DOHH2 (cell line): ENCODE results near the gene ZDHHC1.

Experiments
- EZH2phosphoT487 ChIP-seq: fragments of 200-600 bp; sonication (generic); IDR thresholded peaks from 2 replicates; pipeline ENCODE4 v1.6.1; 2017; ENCODE audit warnings: borderline replicate concordance, mild to moderate bottlenecking, antibody characterized with exemption, low read length, moderate library complexity, mixed read lengths
- TF ChIP-seq, protein P1 (sequence below): fragments of 200-600 bp; sonication (generic); IDR thresholded peaks from one replicate; pipeline ENCODE4 v1.5.1; 2014; ENCODE audit warnings: antibody characterized with exemption, mild to moderate bottlenecking, low read depth, low read length; ENCODE audit not compliant: poor library complexity, severe bottlenecking

DNA sequence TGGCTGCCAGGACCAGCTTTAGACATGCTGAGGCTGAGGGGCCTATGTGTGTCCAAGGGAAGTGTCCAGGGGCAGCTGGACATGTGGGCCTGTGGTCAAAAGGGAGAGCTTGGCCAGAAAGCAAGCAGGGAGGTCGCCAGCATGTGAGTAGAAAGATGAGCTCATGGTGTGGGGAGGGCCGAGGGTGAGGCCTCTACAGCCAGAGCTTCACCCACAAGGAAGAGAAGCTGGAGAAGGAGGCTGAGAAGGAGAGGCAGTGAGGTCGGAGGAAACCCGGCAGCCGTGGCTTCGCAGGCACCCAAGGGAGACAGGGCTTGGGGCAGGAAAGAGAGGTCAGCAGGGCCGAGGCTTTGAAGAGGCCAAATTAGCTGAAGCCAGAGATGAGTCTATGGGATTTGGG, 10.7 kb upstream of the ZDHHC1 start:
- TF ChIP-seq EZH2phosphoT487 = no peak
- TF ChIP-seq, protein P1, sequence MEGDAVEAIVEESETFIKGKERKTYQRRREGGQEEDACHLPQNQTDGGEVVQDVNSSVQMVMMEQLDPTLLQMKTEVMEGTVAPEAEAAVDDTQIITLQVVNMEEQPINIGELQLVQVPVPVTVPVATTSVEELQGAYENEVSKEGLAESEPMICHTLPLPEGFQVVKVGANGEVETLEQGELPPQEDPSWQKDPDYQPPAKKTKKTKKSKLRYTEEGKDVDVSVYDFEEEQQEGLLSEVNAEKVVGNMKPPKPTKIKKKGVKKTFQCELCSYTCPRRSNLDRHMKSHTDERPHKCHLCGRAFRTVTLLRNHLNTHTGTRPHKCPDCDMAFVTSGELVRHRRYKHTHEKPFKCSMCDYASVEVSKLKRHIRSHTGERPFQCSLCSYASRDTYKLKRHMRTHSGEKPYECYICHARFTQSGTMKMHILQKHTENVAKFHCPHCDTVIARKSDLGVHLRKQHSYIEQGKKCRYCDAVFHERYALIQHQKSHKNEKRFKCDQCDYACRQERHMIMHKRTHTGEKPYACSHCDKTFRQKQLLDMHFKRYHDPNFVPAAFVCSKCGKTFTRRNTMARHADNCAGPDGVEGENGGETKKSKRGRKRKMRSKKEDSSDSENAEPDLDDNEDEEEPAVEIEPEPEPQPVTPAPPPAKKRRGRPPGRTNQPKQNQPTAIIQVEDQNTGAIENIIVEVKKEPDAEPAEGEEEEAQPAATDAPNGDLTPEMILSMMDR = no peak
